Nephron (organoid): ENCODE measurements around the gene L3MBTL1.
"Not testable (repeated sequence)": the region's sequence is repeated elsewhere in the genome, so short reads cannot be mapped to it uniquely, and the experiment has no call there.

ENCODE experiments used
- H3K27ac Mint-ChIP-seq, 3 experiments: 2 replicates each; pipeline ENCODE4 v1.8.0; 2020; ENCODE audit warnings: mixed read lengths in 3 of 3, mild to moderate bottlenecking in 2 of 3, moderate library complexity in 1 of 3
- H3K27me3 Mint-ChIP-seq: 2 replicates; pipeline ENCODE4 v1.8.0; 2021; ENCODE audit warnings: low read depth, mild to moderate bottlenecking, moderate library complexity, mixed read lengths
- H3K36me3 Mint-ChIP-seq: 2 replicates; pipeline ENCODE4 v1.8.0; 2020; ENCODE audit warnings: low read depth, mixed read lengths
- H3K4me1 Mint-ChIP-seq: 2 replicates; pipeline ENCODE4 v1.8.0; 2020; ENCODE audit warnings: mixed read lengths
- H3K4me3 Mint-ChIP-seq, 3 experiments: 2 replicates each; pipeline ENCODE4 v1.8.0; 2020; ENCODE audit warnings: mild to moderate bottlenecking in 3 of 3, mixed read lengths in 3 of 3, moderate library complexity in 2 of 3
- H3K9me3 Mint-ChIP-seq: 2 replicates; pipeline ENCODE4 v1.8.0; 2020; ENCODE audit warnings: mixed read lengths
- TF ChIP-seq, protein P1 (sequence below), 3 experiments: fragments of 200-600 bp; sonication (generic); IDR thresholded peaks; one replicate each; pipeline ENCODE4 v1.5.0; 2021; ENCODE audit warnings: antibody characterized with exemption in 3 of 3; ENCODE audit not compliant: unreplicated experiment in 3 of 3

Gene L3MBTL1

DNA sequence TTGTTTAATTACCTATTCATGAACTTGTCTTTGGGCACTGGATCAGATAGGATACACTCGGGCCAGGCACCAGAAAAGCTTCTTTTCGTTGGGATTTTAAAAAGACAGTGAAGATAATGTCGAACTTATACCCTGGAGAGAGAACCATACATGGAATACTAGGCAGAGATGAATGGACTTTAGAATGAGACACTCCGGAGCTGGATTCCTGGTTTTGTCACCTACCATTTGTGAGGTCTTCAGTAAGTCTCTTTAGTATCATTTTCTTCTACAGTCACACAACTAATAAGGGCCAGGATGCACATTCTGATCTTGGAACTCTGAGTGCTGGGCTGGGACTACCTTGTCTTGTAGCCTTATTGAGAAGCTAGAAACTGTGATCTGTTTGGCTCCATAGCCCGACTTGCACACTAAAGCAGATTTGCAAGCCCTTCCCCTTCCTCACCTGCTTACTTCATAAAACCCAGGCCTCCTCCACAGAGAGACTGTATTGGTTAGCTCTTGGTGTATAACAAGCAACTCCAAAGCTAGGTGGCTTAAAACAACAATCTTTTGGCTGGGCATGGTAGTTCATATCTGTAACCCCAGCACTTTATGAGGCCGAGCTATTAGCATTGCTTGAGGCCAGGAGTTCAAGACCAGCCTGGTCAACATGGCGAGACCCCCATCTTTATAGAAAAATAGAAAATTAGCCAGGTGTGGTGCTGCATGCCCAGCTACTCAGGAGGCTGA lies 75.8 kb downstream of the L3MBTL1 start:
- TF ChIP-seq, protein P1, sequence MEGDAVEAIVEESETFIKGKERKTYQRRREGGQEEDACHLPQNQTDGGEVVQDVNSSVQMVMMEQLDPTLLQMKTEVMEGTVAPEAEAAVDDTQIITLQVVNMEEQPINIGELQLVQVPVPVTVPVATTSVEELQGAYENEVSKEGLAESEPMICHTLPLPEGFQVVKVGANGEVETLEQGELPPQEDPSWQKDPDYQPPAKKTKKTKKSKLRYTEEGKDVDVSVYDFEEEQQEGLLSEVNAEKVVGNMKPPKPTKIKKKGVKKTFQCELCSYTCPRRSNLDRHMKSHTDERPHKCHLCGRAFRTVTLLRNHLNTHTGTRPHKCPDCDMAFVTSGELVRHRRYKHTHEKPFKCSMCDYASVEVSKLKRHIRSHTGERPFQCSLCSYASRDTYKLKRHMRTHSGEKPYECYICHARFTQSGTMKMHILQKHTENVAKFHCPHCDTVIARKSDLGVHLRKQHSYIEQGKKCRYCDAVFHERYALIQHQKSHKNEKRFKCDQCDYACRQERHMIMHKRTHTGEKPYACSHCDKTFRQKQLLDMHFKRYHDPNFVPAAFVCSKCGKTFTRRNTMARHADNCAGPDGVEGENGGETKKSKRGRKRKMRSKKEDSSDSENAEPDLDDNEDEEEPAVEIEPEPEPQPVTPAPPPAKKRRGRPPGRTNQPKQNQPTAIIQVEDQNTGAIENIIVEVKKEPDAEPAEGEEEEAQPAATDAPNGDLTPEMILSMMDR (IDR thresholded peaks at IDR 0.05; ENCODE audit: unreplicated experiment in 3 of 3): no peak
- Mint-ChIP-seq H3K36me3 (no peaks in the 10 kb centered on the region), H3K9me3 (no peaks in the 10 kb centered on the region), H3K4me3 (no peak overlapping the region), H3K27me3 (no peaks in the 10 kb centered on the region), H3K27ac (peak overlapping the region in 1 of 3 experiments; percentile 57), H3K4me1 (peaks cover 14% of the 10 kb centered on the region)

DNA sequence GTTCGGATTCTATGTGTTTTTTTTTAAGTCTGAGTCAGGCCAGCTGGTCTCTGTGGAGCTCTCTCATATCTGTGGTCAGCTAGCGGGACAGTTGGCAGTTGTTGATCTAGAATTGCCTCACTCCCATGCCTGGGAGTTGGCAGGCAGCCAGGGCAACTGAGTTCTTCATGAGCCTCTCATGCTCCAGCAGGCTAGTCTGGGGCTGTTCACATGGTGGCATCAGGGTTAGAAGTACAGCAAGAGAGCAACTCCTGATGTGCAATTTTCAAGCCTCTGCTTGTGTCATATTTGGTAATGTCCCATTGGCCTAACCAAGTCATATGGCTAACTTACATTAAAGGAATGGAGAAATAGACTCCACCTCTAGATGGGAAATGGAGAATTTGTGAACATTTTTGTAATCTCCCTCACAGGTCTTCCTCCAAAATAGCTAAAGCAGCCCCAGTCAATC lies 76.5 kb downstream of the L3MBTL1 start:
- Mint-ChIP-seq H3K4me1 (peaks cover 14% of the 10 kb centered on the region), H3K9me3 (no peaks in the 10 kb centered on the region), H3K27me3 (no peaks in the 10 kb centered on the region), H3K27ac (peak overlapping the region in 2 of 3 experiments; percentile 28 to 57), H3K4me3 (no peak overlapping the region), H3K36me3 (no peaks in the 10 kb centered on the region)
- TF ChIP-seq, protein P1 (IDR thresholded peaks at IDR 0.05; ENCODE audit: unreplicated experiment in 3 of 3): no peak

DNA sequence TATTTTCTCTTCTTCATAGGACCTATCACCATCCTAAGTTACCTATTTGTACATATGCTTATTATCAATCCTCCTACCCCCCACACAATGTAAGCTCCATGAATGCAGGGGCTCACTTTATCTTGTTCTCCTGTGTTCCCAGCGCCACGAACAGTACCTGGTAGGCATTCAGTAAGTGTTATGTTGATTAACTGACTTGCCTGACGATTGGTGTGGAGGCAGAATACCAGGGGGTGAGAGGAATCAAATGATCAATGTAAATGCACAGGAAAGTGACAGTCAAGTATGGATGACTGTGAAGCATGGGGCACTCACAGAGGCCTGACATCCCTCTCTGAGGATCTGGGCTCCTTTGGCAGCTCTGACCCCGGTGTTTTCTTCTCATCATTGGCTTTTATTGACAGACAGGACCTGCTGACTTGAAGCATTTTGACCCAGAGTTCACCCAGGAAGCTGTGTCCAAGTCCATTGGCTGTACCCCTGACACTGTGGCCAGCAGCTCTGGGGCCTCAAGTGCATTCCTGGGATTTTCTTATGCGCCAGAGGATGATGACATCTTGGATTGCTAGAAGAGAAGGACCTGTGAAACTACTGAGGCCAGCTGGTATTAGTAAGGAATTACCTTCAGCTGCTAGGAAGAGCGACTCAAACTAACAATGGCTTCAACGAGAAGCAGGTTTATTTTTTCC lies 77.1 kb downstream of the L3MBTL1 start:
- H3K9me3 Mint-ChIP-seq: no peaks in the 10 kb centered on the region
- H3K27ac Mint-ChIP-seq: no peak overlapping the region
- H3K27me3 Mint-ChIP-seq: no peaks in the 10 kb centered on the region
- no peak overlapping the region for H3K4me3 Mint-ChIP-seq
- TF ChIP-seq, protein P1 (IDR thresholded peaks at IDR 0.05; ENCODE audit: unreplicated experiment in 3 of 3): no peak
- H3K4me1 Mint-ChIP-seq: peaks cover 14% of the 10 kb centered on the region
- H3K36me3 Mint-ChIP-seq: no peaks in the 10 kb centered on the region

DNA sequence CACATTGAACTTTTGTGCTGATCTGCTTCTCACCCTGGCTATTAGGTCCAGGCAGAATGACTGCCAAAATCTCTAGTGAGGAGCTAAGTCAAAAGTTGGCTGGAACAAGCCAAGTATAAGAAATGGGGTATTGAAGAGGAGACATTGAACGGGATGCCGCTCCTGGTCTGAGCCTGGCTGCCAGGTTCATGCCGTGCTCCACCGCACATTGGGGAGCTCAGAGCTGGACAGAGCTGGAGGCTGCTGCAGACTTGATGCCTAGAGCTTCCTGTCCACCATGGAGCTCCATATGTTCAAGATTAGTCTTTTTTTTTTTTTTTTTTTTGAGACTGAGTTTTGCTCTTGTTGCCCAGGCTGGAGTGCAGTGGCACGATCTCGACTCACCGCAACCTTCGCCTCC lies 79.1 kb downstream of the L3MBTL1 start:
- Mint-ChIP-seq H3K4me1 (peaks cover 30% of the 10 kb centered on the region), H3K36me3 (no peaks in the 10 kb centered on the region), H3K27ac (no peak overlapping the region), H3K4me3 (no peak overlapping the region), H3K9me3 (no peaks in the 10 kb centered on the region), H3K27me3 (no peaks in the 10 kb centered on the region)
- TF ChIP-seq, protein P1 (IDR thresholded peaks at IDR 0.05; ENCODE audit: unreplicated experiment in 3 of 3): no peak

DNA sequence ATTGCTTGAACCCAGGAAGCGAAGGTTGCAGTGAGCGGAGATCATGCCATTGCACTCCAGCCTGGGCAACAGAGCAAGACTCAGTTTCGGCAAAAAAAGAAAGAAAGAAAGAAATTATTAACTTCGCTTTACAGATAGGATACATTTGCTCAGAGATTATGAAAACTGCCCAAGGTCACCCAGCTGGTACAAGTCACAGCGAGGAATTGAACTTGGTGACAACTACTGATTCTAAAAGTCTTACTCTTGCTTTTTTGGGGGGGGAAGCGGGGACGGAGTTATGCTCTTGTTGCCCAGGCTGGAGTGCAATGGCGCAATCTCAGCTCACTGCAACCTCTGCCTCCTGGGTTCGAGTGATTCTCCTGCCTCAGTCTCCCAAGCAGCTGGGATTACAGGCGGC lies 81.0 kb downstream of the L3MBTL1 start:
- not testable (repeated sequence) for H3K9me3 Mint-ChIP-seq, H3K36me3 Mint-ChIP-seq, H3K27me3 Mint-ChIP-seq, H3K27ac Mint-ChIP-seq
- Mint-ChIP-seq H3K4me1 (peaks cover 32% of the 10 kb centered on the region), H3K4me3 (peak overlapping the region; percentile 50 to 51 (median 51))

DNA sequence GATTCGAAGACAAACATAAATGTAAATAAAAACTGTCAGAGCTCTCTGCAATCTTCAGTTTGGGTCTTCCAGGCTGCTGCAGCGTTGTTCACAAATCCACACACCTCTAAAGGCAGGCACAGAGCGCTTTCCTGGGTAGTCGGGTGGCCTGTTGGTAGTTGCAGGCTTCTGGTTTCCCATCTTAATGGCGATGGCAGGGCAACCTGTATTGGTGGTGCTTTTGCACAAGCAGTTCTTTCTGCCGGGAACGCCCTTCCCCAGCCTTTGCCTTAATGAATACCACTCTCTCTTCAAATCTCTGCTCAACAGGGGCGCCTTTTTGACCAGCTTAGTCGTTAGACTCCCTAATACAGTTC lies 82.5 kb downstream of the L3MBTL1 start:
- TF ChIP-seq, protein P1 (IDR thresholded peaks at IDR 0.05; ENCODE audit: unreplicated experiment in 3 of 3): no peak
- Mint-ChIP-seq H3K36me3 (peaks cover 15% of the 10 kb centered on the region), H3K27ac (peak overlapping the region; percentile 99 to 100 (median 100)), H3K4me1 (peaks cover 19% of the 10 kb centered on the region), H3K9me3 (no peaks in the 10 kb centered on the region), H3K27me3 (no peaks in the 10 kb centered on the region), H3K4me3 (peak overlapping the region; percentile 94 to 98 (median 97))
